B cell (primary cell): ENCODE data around the gene PSMD6.

Experiments used
- EZH2 ChIP-seq: IDR thresholded peaks from 2 replicates; pipeline ENCODE4 v1.6.1; 2012; ENCODE audit warnings: borderline replicate concordance, low read depth, mild to moderate bottlenecking, moderate library complexity, low read length; ENCODE audit not compliant: insufficient read depth, poor library complexity, severe bottlenecking
- TF ChIP-seq, protein P1 (sequence below): fragments of 200-600 bp; IDR thresholded peaks from one replicate; pipeline ENCODE4 v1.8.0; 2022; ENCODE audit warnings: antibody characterized with exemption, mild to moderate bottlenecking

DNA sequence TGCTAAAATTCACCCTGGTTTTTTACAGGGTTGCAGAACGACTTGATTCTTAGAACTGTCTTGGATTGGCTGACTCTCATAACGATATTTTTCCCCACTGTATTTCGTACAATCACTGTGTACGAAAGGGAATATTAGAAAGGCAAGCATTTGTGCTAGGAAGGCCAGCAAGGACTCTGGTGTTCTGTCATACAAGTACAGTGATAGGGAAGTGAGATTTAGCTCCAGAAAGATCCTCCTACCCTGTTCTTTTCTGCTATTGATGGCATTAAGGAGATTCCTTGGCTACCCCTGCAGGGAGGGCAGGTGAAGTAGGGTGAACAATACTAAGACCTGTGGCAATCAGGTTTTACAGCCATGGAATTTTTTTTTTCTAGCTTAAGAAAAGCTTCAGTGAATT, 57.3 kb downstream of the PSMD6 start:
- no peak for TF ChIP-seq EZH2
- TF ChIP-seq, protein P1, sequence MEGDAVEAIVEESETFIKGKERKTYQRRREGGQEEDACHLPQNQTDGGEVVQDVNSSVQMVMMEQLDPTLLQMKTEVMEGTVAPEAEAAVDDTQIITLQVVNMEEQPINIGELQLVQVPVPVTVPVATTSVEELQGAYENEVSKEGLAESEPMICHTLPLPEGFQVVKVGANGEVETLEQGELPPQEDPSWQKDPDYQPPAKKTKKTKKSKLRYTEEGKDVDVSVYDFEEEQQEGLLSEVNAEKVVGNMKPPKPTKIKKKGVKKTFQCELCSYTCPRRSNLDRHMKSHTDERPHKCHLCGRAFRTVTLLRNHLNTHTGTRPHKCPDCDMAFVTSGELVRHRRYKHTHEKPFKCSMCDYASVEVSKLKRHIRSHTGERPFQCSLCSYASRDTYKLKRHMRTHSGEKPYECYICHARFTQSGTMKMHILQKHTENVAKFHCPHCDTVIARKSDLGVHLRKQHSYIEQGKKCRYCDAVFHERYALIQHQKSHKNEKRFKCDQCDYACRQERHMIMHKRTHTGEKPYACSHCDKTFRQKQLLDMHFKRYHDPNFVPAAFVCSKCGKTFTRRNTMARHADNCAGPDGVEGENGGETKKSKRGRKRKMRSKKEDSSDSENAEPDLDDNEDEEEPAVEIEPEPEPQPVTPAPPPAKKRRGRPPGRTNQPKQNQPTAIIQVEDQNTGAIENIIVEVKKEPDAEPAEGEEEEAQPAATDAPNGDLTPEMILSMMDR: no peak
